T1000 (cell line): Measurements from ENCODE around the gene PHLDB2.

Experiments
- DNase-seq: peaks from one replicate; lab custom pipeline; 2025; ENCODE audit warnings: mixed read lengths; lab: John Stamatoyannopoulos, UW

The PHLDB2 gene

GRCh38 chr3:112019716-112020115 is 160.7 kb downstream of the PHLDB2 start:
- DNase-seq = no peak

GRCh38 chr3:112020674-112021085 is 161.6 kb downstream of the PHLDB2 start:
- DNase-seq = no peak
